ENCODE data around the gene SRRD. TPM values are rescaled to one million over a fixed set of nuclear protein-coding genes. Genes with fewer than 3 reads are reported as not detected.

The SRRD gene
- total RNA-seq, 4 donors from 2014 or later: 5.8 to 18.3 (median 14.5) TPM

GRCh38 chr22:26460202-26460601 is 23.5 kb upstream of the SRRD start:
- no peak for TF ChIP-seq CTCF (IDR thresholded peaks at IDR 0.05; ENCODE audit: low read depth)

GRCh38 chr22:26461188-26461810 is 22.4 kb upstream of the SRRD start:
- no peak for TF ChIP-seq CTCF (IDR thresholded peaks at IDR 0.05; ENCODE audit: low read depth)

- TF ChIP-seq CTCF (IDR thresholded peaks at IDR 0.05; ENCODE audit: low read depth): no peak
Measured at GRCh38 chr22:26462051-26462450, 21.6 kb upstream of the SRRD start.

- TF ChIP-seq CTCF (IDR thresholded peaks at IDR 0.05; ENCODE audit: low read depth): no peak
Measured at GRCh38 chr22:26462641-26463040, 21.0 kb upstream of the SRRD start.

GRCh38 chr22:26463101-26463661 is 20.5 kb upstream of the SRRD start:
- TF ChIP-seq CTCF (IDR thresholded peaks at IDR 0.05; ENCODE audit: low read depth): no peak

- no peak for TF ChIP-seq CTCF (IDR thresholded peaks at IDR 0.05; ENCODE audit: low read depth)
Measured at GRCh38 chr22:26463688-26464087, 20.0 kb upstream of the SRRD start.

- no peak for TF ChIP-seq CTCF (IDR thresholded peaks at IDR 0.05; ENCODE audit: low read depth)
Measured at GRCh38 chr22:26464312-26464711, 19.4 kb upstream of the SRRD start.

All from subcutaneous adipose tissue (tissue), 4 donors.